CD14-positive monocyte (primary cell): ENCODE data around the gene SH3RF3. TPM values are rescaled to one million over a fixed set of nuclear protein-coding genes. Genes with fewer than 3 reads are reported as not detected.

Source experiments
- DNase-seq, 3 donors: peaks; one replicate each; pipeline ENCODE4 v3.0.0-alpha.2; 2011 to 2022
- H2AFZ ChIP-seq: 2 replicates; pipeline ENCODE4 v1.6.0; 2012; ENCODE audit warnings: mild to moderate bottlenecking, low read depth, low read length, inconsistent platforms; ENCODE audit not compliant: insufficient read depth, poor library complexity, severe bottlenecking
- H3K27ac ChIP-seq, 2 donors: 1 replicate in 1 of 2; 2 replicates in 1 of 2; pipeline ENCODE4 v1.5.1; 2012 to 2013; ENCODE audit warnings: low read length in 2 of 2, control low read depth in 1 of 2, inconsistent platforms in 1 of 2, low read depth in 1 of 2, mild to moderate bottlenecking in 1 of 2
- H3K27me3 ChIP-seq, 2 donors: one replicate each; pipeline versions ENCODE4 v1.6.0 to v1.6.1; 2011 to 2013; ENCODE audit warnings: low read length in 2 of 2; ENCODE audit not compliant: control insufficient read depth in 2 of 2, insufficient read depth in 2 of 2
- H3K36me3 ChIP-seq, 2 donors: replicated peaks in 1 of 2; 1 replicate in 1 of 2; 2 replicates in 1 of 2; pipeline versions ENCODE4 v1.5.1 to v1.6.1; 2012 to 2013; ENCODE audit warnings: low read length in 2 of 2, control low read depth in 1 of 2, inconsistent platforms in 1 of 2, mild to moderate bottlenecking in 1 of 2; ENCODE audit not compliant: insufficient read depth in 2 of 2, control insufficient read depth in 1 of 2
- H3K4me1 ChIP-seq, 2 donors: 1 replicate in 1 of 2; 2 replicates in 1 of 2; pipeline versions ENCODE4 v1.5.1 to v1.6.1; 2012 to 2013; ENCODE audit warnings: low read length in 2 of 2, control low read depth in 1 of 2, inconsistent platforms in 1 of 2, mild to moderate bottlenecking in 1 of 2, moderate library complexity in 1 of 2; ENCODE audit not compliant: insufficient read depth in 2 of 2, control insufficient read depth in 1 of 2
- H3K4me2 ChIP-seq: replicated peaks from 2 replicates; pipeline ENCODE3; 2012; ENCODE audit warnings: low read length, moderate library complexity, mild to moderate bottlenecking; ENCODE audit not compliant: poor library complexity, severe bottlenecking; ENCODE audit errors: extremely low read depth
- H3K4me3 ChIP-seq, 3 experiments: fragments of 200-600 bp in 1 of 3; sonication (generic) in 1 of 3; replicated peaks in 1 of 3; 1 replicate in 2 of 3; 2 replicates in 1 of 3; pipeline ENCODE4 v1.5.1; 2011 to 2013; ENCODE audit warnings: low read length in 3 of 3, mild to moderate bottlenecking in 3 of 3, control low read depth in 2 of 3, low read depth in 2 of 3, inconsistent platforms in 1 of 3, moderate library complexity in 1 of 3
- H3K79me2 ChIP-seq: 2 replicates; pipeline ENCODE4 v1.6.0; 2012; ENCODE audit warnings: mild to moderate bottlenecking, control low read depth, inconsistent platforms, low read length, moderate library complexity; ENCODE audit not compliant: insufficient read depth
- H3K9ac ChIP-seq: 2 replicates; pipeline ENCODE4 v1.6.0; 2017; ENCODE audit warnings: low read length, mild to moderate bottlenecking; ENCODE audit not compliant: insufficient read depth, poor library complexity, severe bottlenecking
- H3K9me3 ChIP-seq, 2 donors: replicated peaks in 1 of 2; 1 replicate in 1 of 2; 2 replicates in 1 of 2; pipeline versions ENCODE4 v1.5.1 to v1.6.1; 2012 to 2013; ENCODE audit warnings: low read length in 2 of 2, control low read depth in 1 of 2; ENCODE audit not compliant: control insufficient read depth in 1 of 2, insufficient read depth in 1 of 2
- H4K20me1 ChIP-seq: 2 replicates; pipeline ENCODE4 v1.6.0; 2012; ENCODE audit warnings: mild to moderate bottlenecking, low read length, control low read depth, moderate library complexity; ENCODE audit not compliant: insufficient read depth
- H3K27ac Mint-ChIP-seq, 7 donors: one replicate each; pipeline ENCODE4 v1.8.0; 2020; ENCODE audit warnings: mild to moderate bottlenecking in 7 of 7, mixed read lengths in 7 of 7, moderate library complexity in 6 of 7, inconsistent platforms in 2 of 7
- H3K27me3 Mint-ChIP-seq, 3 donors: one replicate each; pipeline ENCODE4 v1.8.0; 2021 to 2022; ENCODE audit warnings: low read depth in 3 of 3, mild to moderate bottlenecking in 3 of 3, mixed read lengths in 3 of 3, moderate library complexity in 3 of 3, inconsistent platforms in 1 of 3
- H3K36me3 Mint-ChIP-seq, 2 donors: one replicate each; pipeline ENCODE4 v1.8.0; 2020; ENCODE audit warnings: mixed read lengths in 2 of 2, inconsistent platforms in 1 of 2, mild to moderate bottlenecking in 1 of 2
- H3K4me1 Mint-ChIP-seq: one replicate; pipeline ENCODE4 v1.8.0; 2020; ENCODE audit warnings: mild to moderate bottlenecking, mixed read lengths
- H3K4me3 Mint-ChIP-seq, 2 donors: one replicate each; pipeline ENCODE4 v1.8.0; 2020; ENCODE audit warnings: mild to moderate bottlenecking in 2 of 2, mixed read lengths in 2 of 2, moderate library complexity in 1 of 2
- H3K9me3 Mint-ChIP-seq, 7 donors: one replicate each; pipeline ENCODE4 v1.8.0; 2020 to 2022; ENCODE audit warnings: mixed read lengths in 7 of 7, mild to moderate bottlenecking in 6 of 7, moderate library complexity in 6 of 7, inconsistent platforms in 2 of 7
- CTCF ChIP-seq: fragments of 200-600 bp; IDR thresholded peaks from one replicate; pipeline ENCODE4 v1.8.0; 2022; ENCODE audit warnings: antibody characterized with exemption, mild to moderate bottlenecking
- WGBS: methylation state at CpG from one replicate; pipeline ENCODE4 v1.1.5; 2013; ENCODE audit warnings: missing lambda C conversion rate; ENCODE audit not compliant: insufficient coverage; 5-methylcytosine and 5-hydroxymethylcytosine counted together
- intact Hi-C, 2 donors: fragments of 100-400 bp; cut with micrococcal nuclease; formaldehyde crosslinking; loops; one replicate each; pipeline versions ENCODE4 v1.15.0 to v1.15.1; 2023
- polyA plus RNA-seq, 3 donors: library from polyadenylated mRNA; depleted of rRNA in 1 of 3; unstranded in 2 of 3; stranded (reverse) in 1 of 3; fragments of 300-500 nt in 2 of 3; fragments of >200 nt in 1 of 3; fragmentation: Illumina TruSeq in 2 of 3; gene quantifications; 1 replicate in 2 of 3; 2 replicates in 1 of 3; pipeline ENCODE4 v1.2.3, GENCODE V29; 2012 to 2021

Gene SH3RF3
- polyA plus RNA-seq, 3 donors, result 0.25 to 0.75 (median 0.34) TPM

DNA sequence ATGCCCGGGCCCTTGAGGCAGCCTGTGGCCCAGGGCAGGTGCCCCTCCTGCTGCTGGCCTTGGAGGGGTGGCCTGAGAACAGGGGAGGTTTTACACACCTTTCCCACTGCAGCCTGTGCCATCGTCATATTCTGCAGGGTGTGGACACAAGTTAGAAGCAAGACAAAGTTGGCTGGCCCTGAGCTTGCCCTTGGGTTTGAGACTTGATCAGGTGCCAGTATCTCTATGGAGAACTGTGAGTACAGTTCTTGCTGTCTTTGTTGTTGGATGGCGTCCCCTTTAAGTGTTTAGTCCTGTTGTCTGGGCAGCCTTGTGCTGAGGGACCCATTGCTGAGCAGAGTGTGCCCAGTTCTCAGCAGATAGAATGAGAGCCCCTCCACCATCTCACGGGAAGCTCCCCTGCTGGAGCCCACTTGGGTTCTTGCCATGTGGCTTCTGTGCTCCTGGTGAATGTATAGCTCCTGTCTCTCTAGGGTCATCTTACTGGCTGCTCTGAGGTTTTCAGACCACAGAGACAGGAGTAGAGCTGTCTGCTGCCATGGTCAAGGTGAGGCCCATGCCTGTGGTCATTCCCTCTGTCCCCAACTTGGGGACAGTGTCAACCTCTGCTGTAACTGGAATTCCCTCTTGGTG, 115.9 kb downstream of the SH3RF3 start:
- H3K27me3 Mint-ChIP-seq, result peaks cover 0 to 4% (median 3%) of the 10 kb centered on the region in 3 donors
- TF ChIP-seq CTCF, result no peak
- H3K9me3 Mint-ChIP-seq, result peaks cover 0 to 3% (median 0%) of the 10 kb centered on the region in 7 donors
- Histone ChIP-seq H3K9me3 (no peaks in the 10 kb centered on the region), H3K79me2 (no peaks in the 10 kb centered on the region), H3K27me3 (no peaks in the 10 kb centered on the region), H3K27ac (no peak overlapping the region), H2AFZ (no peak overlapping the region), H3K36me3 (no peaks in the 10 kb centered on the region), H4K20me1 (no peaks in the 10 kb centered on the region), H3K4me2 (no peak overlapping the region), H3K9ac (no peak overlapping the region), H3K4me1 (peaks cover 33 to 36% of the 10 kb centered on the region in 2 donors), H3K4me3 (no peak overlapping the region)
- DNase-seq, result no peak
- peaks cover 3 to 8% of the 10 kb centered on the region in 2 donors for H3K36me3 Mint-ChIP-seq
- H3K4me1 Mint-ChIP-seq, result peaks cover 56% of the 10 kb centered on the region
- intact Hi-C loops, result no loop called here
- 100% methylated on average over 3 of the region's 4 CpGs for WGBS
- H3K4me3 Mint-ChIP-seq, result no peak overlapping the region
- H3K27ac Mint-ChIP-seq, result peak overlapping the region in 1 of 7 donors; percentile 51

- Histone ChIP-seq H3K27ac (no peak overlapping the region), H4K20me1 (no peaks in the 10 kb centered on the region), H3K9ac (no peak overlapping the region), H2AFZ (no peak overlapping the region), H3K36me3 (no peaks in the 10 kb centered on the region), H3K4me2 (no peak overlapping the region), H3K4me1 (peaks cover 23 to 25% of the 10 kb centered on the region in 2 donors), H3K79me2 (no peaks in the 10 kb centered on the region), H3K9me3 (no peaks in the 10 kb centered on the region), H3K4me3 (no peak overlapping the region), H3K27me3 (no peaks in the 10 kb centered on the region)
- WGBS, result 98% methylated on average over 6 of the region's 10 CpGs
- intact Hi-C loops, result no loop called here
- peaks cover 0 to 3% (median 0%) of the 10 kb centered on the region in 7 donors for H3K9me3 Mint-ChIP-seq
- H3K4me1 Mint-ChIP-seq, result peaks cover 43% of the 10 kb centered on the region
- no peak for TF ChIP-seq CTCF
- H3K27me3 Mint-ChIP-seq, result peaks cover 0 to 4% (median 3%) of the 10 kb centered on the region in 3 donors
- no peak overlapping the region for H3K4me3 Mint-ChIP-seq
- H3K36me3 Mint-ChIP-seq, result peaks cover 3 to 8% of the 10 kb centered on the region in 2 donors
- H3K27ac Mint-ChIP-seq, result no peak overlapping the region
- DNase-seq, result no peak
Measured at GRCh38 chr2:109246176-109246575, 117.2 kb downstream of the SH3RF3 start.
